Spleen (tissue), 7 donors: ENCODE data around the gene ZNF385D.

Experiments used
- POLR2A ChIP-seq, 3 donors: fragments of 450-650 bp; IDR thresholded peaks; one replicate each; pipeline ENCODE4 v1.5.1; 2017; ENCODE audit warnings: antibody characterized with exemption in 3 of 3, mild to moderate bottlenecking in 1 of 3
- POLR2AphosphoS5 ChIP-seq, 3 donors: sonication (generic); formaldehyde crosslinking; IDR thresholded peaks; one replicate each; pipeline ENCODE4 v1.5.1; 2017; ENCODE audit warnings: antibody characterized with exemption in 3 of 3
- TF ChIP-seq, protein P1 (sequence below), 11 experiments: fragments of 200-600 bp in 7 of 11; fragments of 450-650 bp in 4 of 11; sonication (generic) in 4 of 11; IDR thresholded peaks in 8 of 11; conservative IDR thresholded peaks in 3 of 11; 1 replicate in 7 of 11; 2 replicates in 4 of 11; pipeline versions ENCODE4 v1.4.0 to v1.8.0; 2016 to 2021; ENCODE audit warnings: antibody characterized with exemption in 11 of 11, inconsistent platforms in 4 of 11, mild to moderate bottlenecking in 1 of 11
- donor health status: DM: no; HTN: no; CAD: no; lungs with moderate emphysema.
- donor health status: DM: no; HTN: no; CAD: no.
- donor health status: DM: no; HTN: no; CAD: no.

DNA sequence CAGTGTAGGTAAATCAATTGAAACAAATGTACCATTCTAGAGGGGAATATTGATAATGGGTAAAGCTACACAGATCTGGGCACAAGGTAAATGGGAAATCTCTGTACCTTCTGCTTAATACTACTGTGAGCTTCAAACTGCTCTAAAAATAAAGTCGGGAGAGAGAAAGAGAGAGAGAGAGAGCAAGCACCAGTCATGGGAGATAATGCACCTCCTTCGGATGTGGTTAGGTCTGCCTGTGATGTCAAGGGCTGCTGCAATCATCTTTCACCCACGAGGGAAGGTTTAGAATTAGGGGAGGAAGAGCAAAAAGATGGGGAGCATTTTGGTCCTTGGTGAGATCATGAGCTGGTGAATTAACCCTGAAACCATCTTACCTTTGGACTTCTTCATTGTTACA, 219.1 kb downstream of the ZNF385D start:
- TF ChIP-seq, protein P1, sequence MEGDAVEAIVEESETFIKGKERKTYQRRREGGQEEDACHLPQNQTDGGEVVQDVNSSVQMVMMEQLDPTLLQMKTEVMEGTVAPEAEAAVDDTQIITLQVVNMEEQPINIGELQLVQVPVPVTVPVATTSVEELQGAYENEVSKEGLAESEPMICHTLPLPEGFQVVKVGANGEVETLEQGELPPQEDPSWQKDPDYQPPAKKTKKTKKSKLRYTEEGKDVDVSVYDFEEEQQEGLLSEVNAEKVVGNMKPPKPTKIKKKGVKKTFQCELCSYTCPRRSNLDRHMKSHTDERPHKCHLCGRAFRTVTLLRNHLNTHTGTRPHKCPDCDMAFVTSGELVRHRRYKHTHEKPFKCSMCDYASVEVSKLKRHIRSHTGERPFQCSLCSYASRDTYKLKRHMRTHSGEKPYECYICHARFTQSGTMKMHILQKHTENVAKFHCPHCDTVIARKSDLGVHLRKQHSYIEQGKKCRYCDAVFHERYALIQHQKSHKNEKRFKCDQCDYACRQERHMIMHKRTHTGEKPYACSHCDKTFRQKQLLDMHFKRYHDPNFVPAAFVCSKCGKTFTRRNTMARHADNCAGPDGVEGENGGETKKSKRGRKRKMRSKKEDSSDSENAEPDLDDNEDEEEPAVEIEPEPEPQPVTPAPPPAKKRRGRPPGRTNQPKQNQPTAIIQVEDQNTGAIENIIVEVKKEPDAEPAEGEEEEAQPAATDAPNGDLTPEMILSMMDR (IDR thresholded peaks at IDR 0.05 in 8 of 11, conservative IDR thresholded peaks at IDR 0.05 in 3 of 11): no peak
- no peak for TF ChIP-seq POLR2AphosphoS5 (IDR thresholded peaks at IDR 0.05)
- no peak for TF ChIP-seq POLR2A (IDR thresholded peaks at IDR 0.05)
